ENCODE results near the gene RAB1A.
A peak's percentile ranks its signal among the peaks of the same experiment; 100 is the strongest.

Gene RAB1A

DNA sequence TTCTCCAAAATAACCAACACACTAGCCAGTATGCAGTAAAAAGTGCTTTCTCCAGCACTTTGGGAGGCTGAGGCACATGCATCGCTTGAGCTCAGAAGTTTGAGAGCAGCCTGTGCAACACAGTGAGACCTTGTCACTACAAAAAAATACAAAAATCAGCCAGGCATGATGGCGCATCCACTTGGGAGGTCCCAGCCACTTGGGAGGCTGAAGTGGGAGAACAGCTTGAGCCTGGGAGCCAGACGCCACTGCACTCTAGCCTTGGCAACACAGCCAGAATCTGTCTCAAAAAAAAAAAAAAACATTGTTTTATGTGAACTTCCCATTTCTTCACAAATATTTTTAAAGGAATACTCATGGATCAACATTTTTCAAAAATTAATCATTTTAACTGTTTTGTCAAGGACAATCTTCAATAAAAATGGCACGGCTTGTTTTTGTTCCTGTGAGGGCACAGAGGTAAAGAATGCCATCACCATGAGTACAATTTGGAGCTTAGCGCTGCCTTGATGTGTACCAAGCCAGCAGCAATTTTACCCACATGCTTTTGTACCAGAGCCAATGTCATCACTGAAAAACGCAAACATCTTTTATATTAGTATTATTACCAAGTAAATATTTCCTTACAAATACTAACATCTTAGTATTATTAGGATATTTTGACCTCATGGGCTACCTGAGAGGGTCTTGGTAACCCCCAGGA lies 26.7 kb downstream of the RAB1A start:
- no peak overlapping the region for H3K4me3 ChIP-seq (ENCODE audit: low read depth, low read length)
- no peak for DNase-seq (ENCODE audit: low read depth)

DNA sequence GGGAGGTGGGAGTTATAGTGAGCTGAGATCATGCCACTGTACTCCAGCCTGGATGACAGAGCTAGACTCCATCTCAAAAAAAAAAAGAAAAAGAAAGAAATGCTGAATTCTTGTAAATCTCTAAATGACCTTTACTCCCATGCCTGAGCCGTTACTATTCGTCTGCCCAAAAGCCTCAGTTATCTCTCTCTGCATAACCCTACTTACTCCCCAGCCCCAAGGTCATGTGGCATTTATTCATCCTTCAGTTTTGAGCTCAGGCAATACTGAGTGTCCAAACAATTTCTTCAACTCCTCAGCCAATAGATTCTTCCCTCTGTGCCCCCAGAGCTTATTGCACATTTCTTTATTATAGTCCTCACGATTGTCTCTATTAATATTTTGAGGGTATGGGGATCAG lies 28.8 kb downstream of the RAB1A start:
- DNase-seq (ENCODE audit: low read depth), result no peak
- H3K4me3 ChIP-seq (ENCODE audit: low read depth, low read length), result no peak overlapping the region

DNA sequence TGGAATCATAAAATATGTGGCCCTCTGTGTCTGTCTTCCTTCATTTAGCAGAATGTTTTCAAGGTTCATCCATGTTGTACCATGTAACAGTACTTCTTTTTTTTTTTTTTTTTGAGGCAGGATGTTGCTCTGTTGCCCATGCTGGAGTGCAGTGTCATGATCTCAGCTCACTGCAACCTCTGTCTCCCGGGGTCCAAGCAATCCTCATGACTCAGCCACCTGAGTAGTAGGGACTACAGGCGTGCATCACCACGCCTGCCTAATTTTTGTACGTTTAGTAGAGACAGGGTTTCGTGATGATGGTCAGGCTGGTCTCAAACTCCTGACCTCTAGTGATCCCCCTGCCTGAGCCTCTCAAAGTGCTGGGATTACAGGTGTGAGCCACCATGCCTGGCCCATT lies 31.2 kb downstream of the RAB1A start:
- no peak for DNase-seq (ENCODE audit: low read depth)
- H3K4me3 ChIP-seq (ENCODE audit: low read depth, low read length), result no peak overlapping the region

DNA sequence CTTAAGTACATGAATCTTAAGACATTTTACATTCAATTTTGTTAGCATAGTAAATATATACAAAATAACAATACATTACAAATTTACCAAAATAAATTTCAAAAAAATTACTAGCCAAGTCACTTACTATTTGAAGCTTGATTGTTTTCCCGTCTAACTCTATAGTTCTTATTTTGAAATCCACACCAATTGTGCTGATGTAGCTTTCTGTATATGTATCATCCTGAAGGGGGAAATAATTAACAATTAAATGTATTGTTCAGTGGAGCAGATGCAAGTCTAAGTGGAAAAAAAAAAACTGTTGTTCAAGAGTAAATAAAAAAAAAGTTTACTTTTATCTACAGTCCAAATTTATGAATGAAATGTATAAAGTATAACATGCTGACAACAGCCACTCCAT lies 32.1 kb downstream of the RAB1A start:
- DNase-seq (ENCODE audit: low read depth), result no peak
- no peak overlapping the region for H3K4me3 ChIP-seq (ENCODE audit: low read depth, low read length)

DNA sequence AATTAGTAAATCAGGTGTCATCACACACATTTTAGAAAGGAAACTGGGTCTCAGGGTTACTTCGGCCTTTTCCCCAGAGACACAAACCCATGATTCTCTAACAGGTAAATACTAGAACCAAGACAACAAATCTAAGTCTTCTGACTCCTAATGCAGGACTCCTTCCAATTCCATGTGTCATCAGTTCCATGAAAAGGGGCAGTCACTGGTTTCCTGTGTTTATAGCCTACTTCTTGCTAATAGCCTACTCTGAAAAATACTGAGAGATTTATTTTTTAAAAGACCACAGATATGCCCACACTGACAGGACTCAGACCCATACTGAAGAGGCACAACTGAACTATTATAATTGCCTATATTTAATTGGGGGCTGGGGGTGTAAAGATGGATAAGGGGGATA lies 33.0 kb downstream of the RAB1A start:
- DNase-seq (ENCODE audit: low read depth), result no peak
- no peak overlapping the region for H3K4me3 ChIP-seq (ENCODE audit: low read depth, low read length)

DNA sequence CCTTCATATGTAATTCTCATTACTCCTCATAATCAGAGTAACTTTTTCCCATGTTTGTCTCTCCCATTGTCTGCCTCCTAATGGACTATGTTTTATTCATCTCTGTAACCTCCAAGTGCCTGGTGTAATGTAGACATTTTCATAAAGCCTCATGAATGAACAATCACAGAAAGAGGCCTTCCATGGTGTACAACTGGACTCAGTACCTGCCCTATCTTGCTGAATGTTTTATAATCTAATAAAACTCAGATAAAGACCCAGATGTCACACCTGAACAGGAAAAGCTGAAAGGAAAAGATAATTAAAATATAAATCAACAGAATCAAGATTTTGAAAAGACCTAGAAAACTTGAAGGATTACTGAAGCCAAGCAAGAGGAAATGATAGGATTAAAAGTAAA lies 36.7 kb downstream of the RAB1A start:
- H3K4me3 ChIP-seq (ENCODE audit: low read depth, low read length), result no peak overlapping the region
- DNase-seq (ENCODE audit: low read depth), result no peak

DNA sequence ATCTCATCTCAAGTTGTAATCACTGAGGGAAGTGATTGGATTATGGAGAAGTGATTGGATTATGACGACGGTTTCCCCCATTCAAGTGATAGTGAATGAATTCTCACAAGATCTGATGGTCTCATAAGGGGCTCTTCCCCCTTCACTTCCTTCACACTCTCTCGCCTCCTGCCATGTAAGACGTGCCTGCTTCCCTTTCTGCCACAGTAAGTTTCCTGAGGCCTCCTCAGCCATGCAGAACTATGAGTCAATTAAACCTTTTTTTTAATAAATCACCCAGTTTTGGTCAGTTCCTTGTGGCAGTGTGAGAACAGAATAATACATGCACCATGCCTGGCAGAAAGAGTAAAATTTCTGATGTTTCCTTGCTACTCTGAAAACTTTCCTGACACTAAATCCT lies 37.1 kb downstream of the RAB1A start:
- no peak overlapping the region for H3K4me3 ChIP-seq (ENCODE audit: low read depth, low read length)
- no peak for DNase-seq (ENCODE audit: low read depth)

DNA sequence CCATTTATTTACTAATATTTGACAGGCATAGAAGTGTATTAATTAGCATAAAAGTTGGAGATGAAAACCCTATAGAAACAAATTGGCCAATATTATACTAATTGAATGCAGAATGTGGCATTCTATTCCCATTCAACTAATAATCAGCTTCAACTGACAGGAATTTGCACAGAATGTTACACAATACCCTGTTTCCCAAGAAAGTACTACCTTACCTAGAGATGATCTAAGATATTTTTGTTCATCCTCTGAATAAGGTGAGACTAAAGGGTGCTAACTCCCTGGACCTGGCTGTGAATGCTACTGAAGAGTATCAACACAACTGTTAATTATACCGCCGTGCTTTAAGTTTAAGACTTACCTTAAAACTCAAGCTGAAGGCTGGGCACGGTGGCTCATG lies 44.8 kb downstream of the RAB1A start:
- DNase-seq (ENCODE audit: low read depth), result no peak
- H3K4me3 ChIP-seq (ENCODE audit: low read depth, low read length), result no peak overlapping the region

DNA sequence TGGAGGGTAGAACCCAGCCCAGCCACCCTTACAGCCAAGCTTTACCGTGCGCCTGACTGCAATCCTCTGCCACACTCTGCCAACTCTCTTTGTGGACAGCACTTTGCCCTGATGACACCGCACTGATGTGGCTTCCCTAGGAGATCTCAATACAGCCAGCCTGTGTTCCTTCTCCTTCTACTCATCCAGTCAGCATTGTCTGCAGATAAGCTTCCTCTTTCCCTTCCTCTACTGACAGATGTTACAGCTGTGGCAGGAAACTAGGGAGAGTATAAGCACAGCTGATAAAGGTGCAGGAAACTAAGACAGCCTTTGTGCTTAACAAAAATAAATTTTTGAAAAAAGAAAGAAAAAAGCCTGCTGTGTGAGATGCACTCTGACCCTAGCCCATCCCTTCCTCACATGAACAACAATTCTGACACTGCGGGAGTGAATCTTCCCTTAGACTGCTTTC lies 48.6 kb downstream of the RAB1A start:
- H3K4me3 ChIP-seq (ENCODE audit: low read depth, low read length), result no peak overlapping the region
- DNase-seq (ENCODE audit: low read depth), result no peak

DNA sequence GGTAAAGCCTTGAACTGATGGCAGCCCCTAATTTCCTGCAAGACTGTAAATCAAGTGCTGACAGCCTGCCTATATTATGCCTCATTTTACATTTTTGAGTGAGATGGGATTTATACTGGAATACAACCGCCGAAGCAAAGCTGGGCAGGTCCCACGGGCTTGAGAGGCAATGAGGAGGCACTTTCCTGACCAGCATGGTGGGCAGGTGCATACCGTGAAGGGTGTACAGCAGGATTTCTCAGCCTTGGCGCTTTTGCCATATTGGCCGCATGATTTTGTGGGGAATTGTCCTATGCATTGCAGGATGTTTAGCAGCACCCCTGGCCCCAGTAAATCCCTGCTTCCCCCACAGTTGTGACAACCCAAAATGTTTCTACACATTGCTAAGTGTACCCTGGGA lies 50.9 kb downstream of the RAB1A start:
- no peak overlapping the region for H3K4me3 ChIP-seq (ENCODE audit: low read depth, low read length)
- no peak for DNase-seq (ENCODE audit: low read depth)

DNA sequence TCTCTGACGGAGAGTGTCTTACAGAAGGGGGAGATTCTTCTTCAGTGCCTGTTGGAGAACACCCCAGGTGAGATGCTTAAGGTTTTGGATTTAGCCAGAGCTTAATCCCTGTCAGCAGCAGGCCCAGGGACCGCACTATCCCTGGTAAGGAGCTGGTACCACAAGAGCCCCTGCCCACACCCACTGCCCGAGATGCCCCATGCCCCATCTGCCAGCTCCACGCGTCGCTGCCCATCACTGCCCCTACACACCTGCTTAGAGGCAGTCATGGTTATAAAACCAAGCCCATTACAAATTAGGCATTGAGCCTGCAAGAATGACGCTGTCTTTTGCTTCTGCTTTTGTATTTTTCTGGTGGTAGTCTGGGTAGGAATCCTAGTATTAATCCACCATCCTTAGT lies 52.0 kb downstream of the RAB1A start:
- no peak overlapping the region for H3K4me3 ChIP-seq (ENCODE audit: low read depth, low read length)
- no peak for DNase-seq (ENCODE audit: low read depth)

DNA sequence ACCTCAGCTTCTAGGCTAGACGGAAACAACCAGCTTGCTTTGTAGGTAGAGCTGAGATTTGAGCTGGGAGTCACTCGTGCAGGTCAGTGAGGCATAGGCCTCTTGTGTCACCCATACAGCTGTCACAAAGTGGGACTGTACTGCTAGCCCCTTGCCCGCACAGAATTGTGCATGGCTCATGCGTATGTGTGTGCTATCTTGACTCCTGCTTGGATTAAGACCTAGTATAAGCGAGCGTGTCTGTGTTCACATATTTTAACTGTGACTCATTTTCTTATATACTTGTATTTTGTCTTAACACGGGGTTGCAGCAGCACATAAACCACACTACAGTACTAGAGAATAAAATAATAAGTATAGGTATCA lies 53.6 kb downstream of the RAB1A start:
- no peak overlapping the region for H3K4me3 ChIP-seq (ENCODE audit: low read depth, low read length)
- peak; percentile 38 for DNase-seq (ENCODE audit: low read depth)

DNA sequence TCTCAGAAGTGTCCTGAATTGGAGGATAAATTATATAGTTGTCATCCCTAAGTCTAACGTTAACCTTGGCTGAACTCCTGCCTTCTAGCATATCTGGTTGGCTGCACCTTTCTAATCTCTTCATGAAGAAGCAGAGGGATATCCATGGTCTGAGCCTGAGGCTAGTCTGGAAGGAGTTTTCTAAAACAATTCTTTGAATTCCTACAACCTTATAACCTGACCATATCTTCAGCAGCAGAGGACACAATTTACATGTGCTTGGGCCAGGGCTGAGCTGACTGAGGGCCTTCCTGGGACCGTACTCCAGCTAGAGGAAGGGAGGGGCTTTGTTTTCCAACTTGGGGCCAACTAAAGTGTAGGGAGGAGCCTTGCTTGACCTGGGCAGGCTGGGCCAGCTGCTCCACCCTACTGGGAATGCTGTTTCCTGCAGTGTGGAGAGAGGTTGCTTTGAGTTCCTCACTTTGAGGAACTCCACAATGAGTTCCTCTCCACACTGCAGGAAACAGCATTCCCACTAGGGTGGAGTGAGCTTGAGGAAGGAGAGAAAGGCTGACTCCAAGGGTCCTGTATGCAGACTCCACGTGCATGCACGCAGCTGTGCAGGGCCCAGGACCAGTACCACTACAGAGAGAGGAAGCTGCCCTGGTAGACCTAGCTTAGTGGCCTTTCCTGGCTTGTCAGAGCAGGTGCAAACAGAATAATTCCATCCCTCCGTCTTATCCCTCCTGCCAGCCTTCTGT lies 54.1 kb downstream of the RAB1A start:
- no peak overlapping the region for H3K4me3 ChIP-seq (ENCODE audit: low read depth, low read length)

DNA sequence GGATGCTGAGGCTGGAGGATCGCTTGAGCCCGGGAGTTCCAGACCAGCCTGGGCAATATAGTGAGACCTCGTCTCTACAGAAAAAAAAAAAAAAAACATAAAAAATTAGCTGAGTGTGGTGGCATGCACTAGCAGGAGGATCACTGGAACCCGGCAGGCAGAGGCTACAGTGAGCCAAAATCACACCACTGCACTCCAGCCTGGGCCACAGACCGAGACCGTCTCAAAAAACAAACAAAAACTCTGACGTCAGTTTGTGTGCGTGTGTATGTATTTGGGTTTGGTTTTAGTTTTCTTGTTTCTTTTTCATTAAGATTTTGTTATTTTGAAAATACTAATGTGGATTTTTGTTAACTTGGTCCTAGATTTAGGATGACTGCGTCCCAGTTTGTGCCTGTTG lies 54.7 kb downstream of the RAB1A start:
- no peak for DNase-seq (ENCODE audit: low read depth)

More for the DNA sequence above, 54.1 kb downstream of the RAB1A start:
- DNase-seq (ENCODE audit: low read depth), result no peak

DNA sequence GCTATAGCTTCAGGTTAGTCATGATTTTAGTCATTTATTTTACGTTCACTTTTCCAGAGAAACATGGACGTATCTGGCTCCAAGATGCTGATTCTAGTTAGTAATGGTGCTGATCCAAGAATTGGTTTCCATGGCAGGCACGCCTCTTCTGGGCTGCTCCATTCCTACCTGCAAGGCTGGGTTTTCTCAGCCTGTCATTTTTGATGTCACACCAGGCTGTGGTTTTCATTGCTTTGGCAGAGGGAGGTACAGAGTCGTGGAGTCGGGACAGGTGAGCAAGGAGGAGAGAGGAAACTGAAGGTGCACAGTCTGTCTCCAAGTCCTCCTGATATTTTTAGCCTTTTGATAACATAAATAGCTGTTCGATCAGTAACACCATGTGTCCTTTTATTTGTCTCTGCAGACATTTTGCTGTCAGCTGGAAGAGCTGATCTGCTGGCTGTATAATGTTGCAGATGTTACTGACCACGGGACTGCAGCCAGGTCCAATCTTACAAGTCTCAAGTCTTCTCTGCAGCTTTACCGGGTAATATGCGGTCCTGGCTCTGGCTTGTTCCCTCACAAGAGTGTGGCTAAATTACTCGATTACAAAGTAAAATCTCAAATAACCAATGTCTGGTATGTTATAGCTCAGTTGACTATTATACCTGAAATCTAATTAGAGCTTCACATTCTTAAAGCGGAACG lies 55.9 kb downstream of the RAB1A start:
- H3K4me3 ChIP-seq (ENCODE audit: low read depth, low read length), result no peak overlapping the region
- no peak for DNase-seq (ENCODE audit: low read depth)

More for the DNA sequence above, 54.7 kb downstream of the RAB1A start:
- no peak overlapping the region for H3K4me3 ChIP-seq (ENCODE audit: low read depth, low read length)

DNA sequence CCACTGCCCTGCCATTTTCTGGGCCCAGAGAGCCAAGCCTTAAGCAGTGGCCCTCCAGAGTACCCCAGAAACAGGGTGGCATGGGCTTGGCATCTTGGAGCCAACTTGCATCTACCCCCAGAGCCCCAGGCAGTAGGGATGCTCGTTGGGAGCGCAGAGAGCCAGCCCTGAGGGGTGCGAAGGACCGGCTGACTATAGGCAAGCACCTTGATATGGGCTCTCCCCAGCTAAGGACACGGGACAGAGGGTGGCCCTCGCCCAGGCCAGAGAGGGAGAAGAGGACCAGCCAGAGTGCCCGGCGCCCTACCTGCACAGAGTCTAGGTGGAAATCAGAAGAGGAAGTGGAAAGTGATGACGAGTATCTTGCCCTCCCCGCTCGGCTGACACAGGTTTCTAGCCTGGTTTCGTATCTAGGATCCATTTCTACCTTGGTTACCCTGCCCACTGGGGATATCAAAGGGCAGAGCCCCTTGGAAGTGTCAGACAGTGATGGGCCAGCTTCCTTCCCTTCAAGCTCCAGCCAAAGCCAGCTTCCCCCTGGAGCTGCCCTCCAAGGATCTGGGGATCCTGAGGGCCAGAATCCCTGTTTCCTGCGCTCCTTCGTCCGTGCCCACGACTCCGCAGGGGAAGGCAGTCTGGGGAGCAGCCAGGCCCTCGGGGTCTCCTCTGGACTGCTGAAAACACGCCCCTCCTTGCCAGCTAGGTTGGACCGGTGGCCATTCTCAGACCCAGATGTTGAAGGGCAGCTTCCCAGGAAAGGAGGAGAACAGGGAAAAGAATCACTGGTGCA lies 57.5 kb downstream of the RAB1A start:
- DNase-seq (ENCODE audit: low read depth), result no peak
- H3K4me3 ChIP-seq (ENCODE audit: low read depth, low read length), result no peak overlapping the region

DNA sequence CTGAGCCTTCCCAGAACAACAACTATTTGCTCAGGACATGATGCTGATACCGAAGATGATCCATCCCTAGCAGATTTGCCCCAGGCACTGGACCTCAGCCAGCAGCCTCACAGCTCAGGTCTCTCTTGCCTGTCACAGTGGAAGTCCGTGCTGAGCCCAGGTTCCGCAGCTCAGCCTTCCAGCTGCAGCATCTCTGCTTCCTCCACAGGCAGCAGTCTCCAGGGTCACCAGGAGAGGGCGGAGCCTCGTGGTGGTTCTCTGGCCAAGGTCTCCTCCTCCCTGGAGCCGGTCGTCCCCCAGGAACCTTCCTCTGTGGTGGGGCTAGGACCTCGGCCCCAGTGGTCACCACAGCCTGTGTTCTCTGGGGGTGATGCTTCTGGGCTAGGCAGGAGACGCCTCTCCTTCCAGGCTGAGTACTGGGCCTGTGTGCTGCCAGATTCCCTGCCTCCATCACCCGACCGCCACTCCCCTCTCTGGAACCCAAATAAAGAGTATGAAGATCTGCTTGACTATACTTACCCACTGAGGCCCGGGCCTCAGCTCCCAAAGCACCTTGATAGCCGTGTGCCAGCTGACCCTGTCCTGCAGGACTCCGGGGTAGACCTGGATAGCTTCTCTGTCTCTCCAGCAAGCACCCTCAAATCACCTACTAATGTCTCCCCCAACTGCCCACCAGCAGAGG lies 58.3 kb downstream of the RAB1A start:
- H3K4me3 ChIP-seq (ENCODE audit: low read depth, low read length), result no peak overlapping the region
- DNase-seq (ENCODE audit: low read depth), result no peak

DNA sequence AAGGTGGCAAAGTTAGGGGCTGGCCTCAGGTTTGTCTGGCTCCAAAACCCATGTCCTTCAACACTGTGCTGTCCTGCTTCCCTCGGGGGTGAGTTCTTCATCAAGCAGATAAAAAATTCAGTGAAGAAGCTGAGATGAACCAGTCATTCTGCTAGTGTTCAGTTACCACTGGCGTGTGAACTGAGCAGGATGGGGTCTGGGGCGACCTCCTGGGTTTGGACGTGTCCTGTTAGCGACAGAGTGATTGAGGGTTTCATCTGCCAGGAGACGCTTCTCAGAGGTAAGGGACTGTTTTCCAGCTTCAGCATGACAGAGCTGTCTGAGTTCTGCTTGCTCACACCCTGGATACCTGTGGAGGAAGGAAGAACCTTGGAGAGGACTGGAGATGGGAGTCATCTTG lies 59.0 kb downstream of the RAB1A start:
- DNase-seq (ENCODE audit: low read depth), result no peak
- no peak overlapping the region for H3K4me3 ChIP-seq (ENCODE audit: low read depth, low read length)

DNA sequence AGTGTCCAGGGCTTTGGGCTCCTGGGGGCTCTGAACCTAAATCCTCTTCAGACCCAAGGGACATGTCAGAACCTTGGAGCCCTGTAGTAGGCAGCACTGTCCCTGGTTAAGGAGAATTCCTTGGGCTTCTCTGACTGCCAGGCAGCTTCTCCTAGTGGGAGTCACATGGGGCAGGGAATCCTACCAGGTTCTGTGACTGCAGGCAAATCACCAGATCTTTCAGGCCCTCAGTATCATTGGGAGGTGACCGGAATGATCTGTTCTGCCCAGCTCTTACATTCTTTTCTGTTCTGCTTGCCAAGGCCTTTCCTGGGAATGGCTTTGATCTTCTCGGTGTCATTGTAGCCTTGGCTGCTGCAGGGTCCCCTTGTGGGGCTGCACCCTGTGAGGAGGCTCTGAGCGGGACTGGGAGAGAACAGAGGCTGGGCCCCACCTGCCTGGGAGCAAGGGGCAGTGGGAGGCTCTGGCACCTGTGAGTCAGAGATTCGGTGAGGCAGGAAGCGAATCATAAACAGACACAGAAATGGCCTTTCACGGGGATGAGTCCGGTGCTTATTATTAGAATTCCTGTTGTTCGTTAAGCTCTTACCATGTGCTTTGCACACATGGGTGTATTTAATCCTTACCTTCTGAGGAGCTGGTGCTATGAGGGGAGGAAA lies 59.6 kb downstream of the RAB1A start:
- no peak overlapping the region for H3K4me3 ChIP-seq (ENCODE audit: low read depth, low read length)
- no peak for DNase-seq (ENCODE audit: low read depth)
